Mesenchymal stem cell (in vitro differentiated cells and primary cell): ENCODE measurements around the gene PDE1A.

Experiments
- DNase-seq: peaks from one replicate; pipeline ENCODE4 v3.0.0-alpha.2; 2013
- H2AFZ ChIP-seq: one replicate; pipeline ENCODE4 v1.6.1; 2013; ENCODE audit warnings: low read depth, mild to moderate bottlenecking, control low read depth, inconsistent platforms, low read length, moderate library complexity
- H2AK5ac ChIP-seq: 2 replicates; pipeline ENCODE4 v1.6.1; 2013; ENCODE audit warnings: low read length, moderate library complexity, mild to moderate bottlenecking, inconsistent platforms; ENCODE audit not compliant: severe bottlenecking
- H2BK120ac ChIP-seq: one replicate; pipeline ENCODE4 v1.6.1; 2013; ENCODE audit warnings: low read depth, mild to moderate bottlenecking, inconsistent platforms, low read length, moderate library complexity
- H2BK12ac ChIP-seq, 2 experiments: one replicate each; pipeline ENCODE4 v1.6.1; 2013; ENCODE audit warnings: inconsistent platforms in 2 of 2, low read length in 2 of 2, mild to moderate bottlenecking in 2 of 2, moderate library complexity in 2 of 2, control low read depth in 1 of 2
- H2BK15ac ChIP-seq: one replicate; pipeline ENCODE4 v1.6.1; 2013; ENCODE audit warnings: mild to moderate bottlenecking, low read depth, inconsistent platforms; ENCODE audit not compliant: poor library complexity, severe bottlenecking
- H2BK5ac ChIP-seq: 2 replicates; pipeline ENCODE4 v1.6.1; 2013; ENCODE audit warnings: low read depth, mild to moderate bottlenecking, low read length, control low read depth, inconsistent platforms; ENCODE audit not compliant: poor library complexity, severe bottlenecking
- H3K14ac ChIP-seq, 2 experiments: one replicate each; pipeline ENCODE4 v1.6.1; 2013; ENCODE audit warnings: inconsistent platforms in 2 of 2, low read length in 2 of 2, control low read depth in 1 of 2, mild to moderate bottlenecking in 1 of 2, moderate library complexity in 1 of 2
- H3K18ac ChIP-seq, 2 experiments: one replicate each; pipeline ENCODE4 v1.6.1; 2013; ENCODE audit warnings: inconsistent platforms in 2 of 2, low read length in 2 of 2, control low read depth in 1 of 2, low read depth in 1 of 2, mild to moderate bottlenecking in 1 of 2
- H3K23ac ChIP-seq, 2 experiments: one replicate each; pipeline ENCODE4 v1.6.1; 2013; ENCODE audit warnings: inconsistent platforms in 2 of 2, low read length in 2 of 2, mild to moderate bottlenecking in 2 of 2, moderate library complexity in 2 of 2, control low read depth in 1 of 2
- H3K27ac ChIP-seq: 2 replicates; pipeline ENCODE4 v1.5.1; 2013; ENCODE audit warnings: mild to moderate bottlenecking, moderate library complexity, low read length, control low read depth, inconsistent platforms; ENCODE audit not compliant: poor library complexity, severe bottlenecking
- H3K27me3 ChIP-seq, 2 experiments: 2 replicates each; pipeline versions ENCODE4 v1.6.1 to v1.7.0; 2013; ENCODE audit warnings: low read length in 2 of 2, mild to moderate bottlenecking in 2 of 2, moderate library complexity in 2 of 2, control low read depth in 1 of 2, inconsistent platforms in 1 of 2; ENCODE audit not compliant: control insufficient read depth in 1 of 2, insufficient read depth in 1 of 2
- H3K36me3 ChIP-seq, 2 experiments: 2 replicates each; pipeline versions ENCODE4 v1.6.1 to v1.7.0; 2013; ENCODE audit warnings: low read length in 2 of 2, control low read depth in 1 of 2, inconsistent platforms in 1 of 2, low read depth in 1 of 2, mild to moderate bottlenecking in 1 of 2; ENCODE audit not compliant: insufficient read depth in 2 of 2, control insufficient read depth in 1 of 2
- H3K4ac ChIP-seq, 2 experiments: one replicate each; pipeline ENCODE4 v1.6.1; 2013; ENCODE audit warnings: inconsistent platforms in 2 of 2, low read length in 2 of 2, mild to moderate bottlenecking in 2 of 2, moderate library complexity in 2 of 2, control low read depth in 1 of 2, low read depth in 1 of 2
- H3K4me1 ChIP-seq: 2 replicates; pipeline ENCODE4 v1.6.1; 2013; ENCODE audit warnings: low read depth, low read length, control low read depth; ENCODE audit not compliant: control insufficient read depth, insufficient read depth
- H3K4me2 ChIP-seq: 2 replicates; pipeline ENCODE4 v1.6.1; 2013; ENCODE audit warnings: low read length, mild to moderate bottlenecking, inconsistent platforms; ENCODE audit not compliant: poor library complexity, severe bottlenecking
- H3K4me3 ChIP-seq, 2 experiments: 2 replicates each; pipeline versions ENCODE4 v1.5.1 to v1.7.0; 2013; ENCODE audit warnings: low read length in 2 of 2, mild to moderate bottlenecking in 2 of 2, control low read depth in 1 of 2, low read depth in 1 of 2; ENCODE audit not compliant: insufficient read depth in 1 of 2
- H3K79me1 ChIP-seq: replicated peaks from 2 replicates; pipeline ENCODE4 v1.6.1; 2013; ENCODE audit warnings: mild to moderate bottlenecking, control low read depth, low read length, inconsistent platforms; ENCODE audit not compliant: poor library complexity, severe bottlenecking
- H3K9ac ChIP-seq: 2 replicates; pipeline ENCODE4 v1.7.0; 2013; ENCODE audit warnings: mild to moderate bottlenecking, low read length, moderate library complexity
- H3K9me3 ChIP-seq: 2 replicates; pipeline ENCODE4 v1.7.0; 2013; ENCODE audit warnings: mild to moderate bottlenecking, low read length; ENCODE audit not compliant: control insufficient read depth
- H4K8ac ChIP-seq: one replicate; pipeline ENCODE4 v1.6.1; 2013; ENCODE audit warnings: inconsistent platforms, mild to moderate bottlenecking, low read length, moderate library complexity
- H4K91ac ChIP-seq: one replicate; pipeline ENCODE4 v1.6.1; 2013; ENCODE audit warnings: mild to moderate bottlenecking, low read length, inconsistent platforms
- WGBS: methylation state at CpG from one replicate; pipeline ENCODE4 v1.1.7; 2013; ENCODE audit warnings: mixed read lengths; 5-methylcytosine and 5-hydroxymethylcytosine counted together

PDE1A gene

DNA sequence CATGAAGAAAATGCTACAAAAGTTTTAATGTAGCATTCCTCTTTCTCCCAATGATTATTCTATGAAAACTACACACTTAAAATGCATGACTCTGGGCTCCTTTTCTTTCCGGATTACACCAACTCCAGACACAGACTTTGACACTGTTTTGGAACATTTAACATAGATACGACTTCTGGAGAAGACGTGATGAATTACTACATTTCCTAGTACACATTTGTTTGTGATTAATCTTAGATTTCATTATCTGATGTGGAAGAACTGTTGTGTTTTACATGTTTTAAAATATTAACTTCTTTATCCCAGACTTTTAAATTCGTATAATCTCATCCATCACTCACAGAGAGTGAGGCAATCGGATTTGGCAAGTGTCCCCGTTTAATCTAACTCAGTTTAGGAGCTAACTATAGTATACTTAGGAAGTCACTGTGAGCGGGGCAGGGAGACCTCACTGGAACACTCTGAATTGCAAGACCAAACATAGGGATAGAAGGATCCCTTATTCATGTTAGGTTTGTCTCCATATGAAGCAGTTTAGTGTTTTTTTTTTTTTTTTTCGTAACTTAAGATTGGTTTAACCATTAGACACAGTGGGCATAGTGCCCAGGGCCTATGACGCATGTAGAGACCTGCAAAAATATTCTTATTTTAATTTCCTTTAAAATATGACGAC is 66.7 kb downstream of the PDE1A start:
- 27% methylated on average over 3 of the region's 10 CpGs for WGBS
- H3K36me3 ChIP-seq, result peaks cover 0 to 2% of the 10 kb centered on the region in 2 experiments
- no peak overlapping the region for H3K23ac ChIP-seq
- no peaks in the 10 kb centered on the region for H3K27me3 ChIP-seq
- no peaks in the 10 kb centered on the region for H3K9me3 ChIP-seq
- no peak overlapping the region for H3K4ac ChIP-seq
- H3K79me1 ChIP-seq, result no peaks in the 10 kb centered on the region
- H2BK15ac ChIP-seq, result no peak overlapping the region
- H2BK12ac ChIP-seq, result no peak overlapping the region
- no peak overlapping the region for H2AFZ ChIP-seq
- H3K14ac ChIP-seq, result no peak overlapping the region
- peak overlapping the region; percentile 56 for H3K4me2 ChIP-seq
- H3K18ac ChIP-seq, result peak overlapping the region in 1 of 2 experiments; percentile 34
- peak overlapping the region in 1 of 2 experiments; percentile 34 for H3K4me3 ChIP-seq
- peak; percentile 90 for DNase-seq
- no peak overlapping the region for H3K27ac ChIP-seq
- no peak overlapping the region for H4K91ac ChIP-seq
- no peak overlapping the region for H4K8ac ChIP-seq
- peak overlapping the region; percentile 80 for H3K9ac ChIP-seq
- H2AK5ac ChIP-seq, result no peak overlapping the region
- H2BK120ac ChIP-seq, result peak overlapping the region; percentile 71
- no peaks in the 10 kb centered on the region for H3K4me1 ChIP-seq
- no peak overlapping the region for H2BK5ac ChIP-seq

DNA sequence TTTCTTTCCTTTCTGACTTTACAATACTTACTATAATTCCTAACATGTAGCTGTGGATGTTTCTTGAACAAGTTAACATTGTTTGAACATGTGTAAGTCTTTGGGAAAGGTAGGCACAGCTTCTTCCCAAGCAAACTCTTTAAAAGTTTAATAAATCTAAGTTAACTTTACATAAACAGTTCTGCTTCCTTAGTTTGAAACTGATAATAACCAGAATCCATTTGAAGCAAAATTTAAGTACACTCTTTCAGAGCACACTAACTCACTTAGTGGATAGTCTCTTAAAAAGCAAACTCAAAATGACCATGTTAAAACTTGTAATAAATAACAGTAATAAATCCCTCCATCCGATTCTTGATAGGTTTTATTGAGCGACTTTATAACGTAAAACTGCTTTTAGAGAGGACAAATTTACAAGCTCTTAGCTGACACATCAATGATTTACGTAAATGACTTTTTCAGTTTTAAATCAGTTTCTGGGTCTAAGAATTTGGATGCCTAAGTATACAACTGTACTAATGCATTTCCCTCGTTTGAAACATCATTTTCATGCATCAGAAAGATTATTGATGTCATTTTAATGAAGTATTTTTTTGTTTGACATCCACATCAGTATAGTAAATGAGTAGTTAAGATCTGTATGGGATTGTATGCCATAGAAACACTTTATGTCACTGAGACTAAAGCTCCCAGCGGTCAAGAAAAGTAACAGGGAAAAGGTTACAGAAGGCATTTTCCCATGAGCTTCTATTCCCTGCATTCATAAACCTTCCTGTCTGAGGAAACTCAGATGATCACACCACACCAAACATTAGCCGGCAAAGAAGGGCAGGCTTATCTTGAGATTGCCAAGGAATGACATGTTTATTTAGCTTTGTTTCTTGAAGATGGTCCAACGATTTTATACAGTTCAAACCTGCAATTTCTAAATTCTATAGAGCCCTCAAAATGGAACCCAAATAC is 67.5 kb downstream of the PDE1A start:
- H3K18ac ChIP-seq, result no peak overlapping the region
- no peak overlapping the region for H2BK12ac ChIP-seq
- 7% methylated on average over 2 of the region's 8 CpGs for WGBS
- no peak overlapping the region for H2BK15ac ChIP-seq
- H3K4me1 ChIP-seq, result no peaks in the 10 kb centered on the region
- H4K8ac ChIP-seq, result no peak overlapping the region
- peak overlapping the region; percentile 80 for H3K9ac ChIP-seq
- H2BK120ac ChIP-seq, result no peak overlapping the region
- H2AFZ ChIP-seq, result no peak overlapping the region
- H3K27me3 ChIP-seq, result no peaks in the 10 kb centered on the region
- peaks cover 0 to 2% of the 10 kb centered on the region in 2 experiments for H3K36me3 ChIP-seq
- H3K9me3 ChIP-seq, result no peaks in the 10 kb centered on the region
- no peak overlapping the region for H2BK5ac ChIP-seq
- peak overlapping the region in 1 of 2 experiments; percentile 34 for H3K4me3 ChIP-seq
- no peak overlapping the region for H4K91ac ChIP-seq
- no peak overlapping the region for H2AK5ac ChIP-seq
- H3K23ac ChIP-seq, result no peak overlapping the region
- no peaks in the 10 kb centered on the region for H3K79me1 ChIP-seq
- no peak overlapping the region for H3K27ac ChIP-seq
- DNase-seq, result peak; percentile 95
- H3K4ac ChIP-seq, result no peak overlapping the region
- no peak overlapping the region for H3K4me2 ChIP-seq
- no peak overlapping the region for H3K14ac ChIP-seq

- Histone ChIP-seq H4K8ac (no peak overlapping the region), H3K27ac (no peak overlapping the region), H3K4me3 (no peak overlapping the region), H2BK120ac (no peak overlapping the region), H4K91ac (no peak overlapping the region), H2AK5ac (no peak overlapping the region), H3K4ac (no peak overlapping the region), H3K36me3 (no peaks in the 10 kb centered on the region), H3K9me3 (no peaks in the 10 kb centered on the region), H2BK12ac (no peak overlapping the region), H2AFZ (no peak overlapping the region), H3K4me2 (no peak overlapping the region), H3K27me3 (no peaks in the 10 kb centered on the region), H3K79me1 (no peaks in the 10 kb centered on the region), H3K18ac (no peak overlapping the region), H3K9ac (no peak overlapping the region), H3K23ac (no peak overlapping the region), H2BK5ac (no peak overlapping the region), H2BK15ac (no peak overlapping the region), H3K14ac (no peak overlapping the region), H3K4me1 (no peaks in the 10 kb centered on the region)
- peak; percentile 58 for DNase-seq
- WGBS, result 60% methylated on average over 1 of the region's 3 CpGs
These were observed 68.2 kb downstream of the PDE1A start for GRCh38 chr2:182358601-182359000.

DNA sequence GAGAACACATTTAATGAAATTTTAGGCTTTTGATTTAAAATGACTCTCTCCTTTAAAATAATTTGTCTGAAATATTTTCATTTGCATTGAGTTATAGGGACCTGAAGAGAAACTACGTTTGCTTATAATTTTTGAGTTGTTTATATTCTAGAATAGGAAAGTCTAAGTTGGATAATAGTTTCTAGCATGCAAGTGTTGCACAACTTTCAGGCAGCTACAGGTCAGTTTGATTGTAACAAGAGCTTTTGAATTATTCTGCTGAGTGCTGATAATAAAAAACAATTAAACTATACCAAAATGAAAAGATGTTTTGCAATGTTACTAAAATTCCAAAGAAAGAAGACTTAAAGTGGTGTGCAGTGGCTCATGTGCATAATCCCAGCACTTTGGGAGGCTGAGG is 71.0 kb downstream of the PDE1A start:
- no peak overlapping the region for H2BK15ac ChIP-seq
- H3K4ac ChIP-seq, result no peak overlapping the region
- no peaks in the 10 kb centered on the region for H3K27me3 ChIP-seq

More for the DNA sequence above, 71.0 kb downstream of the PDE1A start:
- Histone ChIP-seq H4K8ac (no peak overlapping the region), H3K4me2 (no peak overlapping the region), H2BK12ac (no peak overlapping the region), H3K79me1 (no peaks in the 10 kb centered on the region), H3K18ac (no peak overlapping the region), H2BK5ac (no peak overlapping the region), H3K4me1 (no peaks in the 10 kb centered on the region), H2AK5ac (no peak overlapping the region), H3K4me3 (no peak overlapping the region), H3K14ac (no peak overlapping the region), H3K36me3 (peaks cover 0 to 4% of the 10 kb centered on the region in 2 experiments), H3K9me3 (no peaks in the 10 kb centered on the region), H2AFZ (no peak overlapping the region), H3K23ac (no peak overlapping the region), H4K91ac (no peak overlapping the region), H3K27ac (no peak overlapping the region), H3K9ac (no peak overlapping the region), H2BK120ac (no peak overlapping the region)
- 54% methylated on average over 1 of the region's 1 CpG for WGBS
- no peak for DNase-seq
